Left ventricle myocardium superior (tissue), 1 donor: ENCODE data around the gene HBB. TPM values are rescaled to one million over a fixed set of nuclear protein-coding genes. Genes with fewer than 3 reads are reported as not detected.

Source experiments
- ATAC-seq: fragments of 200-7000 bp; cut with Tn5 transposase; one replicate; pipeline ENCODE4 v1.9.1; 2020; ENCODE audit warnings: mild to moderate bottlenecking, moderate library complexity
- DNase-seq: peaks from one replicate; pipeline ENCODE4 v3.0.0-alpha.2; 2020
- intact Hi-C: fragments of 100-400 bp; cut with micrococcal nuclease; formaldehyde crosslinking; loops from one replicate; pipeline ENCODE4 v1.11.0; 2022
- total RNA-seq: library from RNA; stranded (reverse); fragmentation: NEBNext Ultra II Directional; extraction: Animal tissue kit (Norgen Biotek cat#: 25700); gene quantifications from one replicate; pipeline ENCODE4 v1.2.1, GENCODE V29; 2021
- donor health status: DM: no; HTN: yes; CAD: no; lungs with severe emphysema.

HBB gene
- total RNA-seq, 1 donor from 2014 or later = 61.2 TPM

- ATAC-seq (no peak), DNase-seq (no peak)
- intact Hi-C loops = no loop called here
Measured at GRCh38 chr11:5231111-5231510, 4.2 kb upstream of the HBB start.

DNA sequence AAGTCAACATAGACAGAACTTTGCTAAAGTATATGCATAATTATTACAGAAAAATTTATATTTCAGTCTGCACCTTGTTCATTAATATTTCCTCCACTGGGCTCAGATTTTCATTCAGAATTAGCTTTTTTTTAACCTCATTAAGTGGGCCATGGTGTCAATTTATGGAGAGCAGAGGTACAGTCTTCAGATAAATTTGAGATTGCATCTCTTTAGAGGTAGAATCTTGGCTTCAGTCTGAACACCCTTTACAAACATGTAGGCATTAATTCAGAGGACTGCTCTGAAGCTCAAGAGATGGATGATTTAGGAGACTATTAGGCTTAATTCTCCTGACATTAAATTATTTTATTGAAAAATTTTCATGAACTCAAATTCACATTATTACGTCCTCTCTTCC, 3.4 kb upstream of the HBB start:
- intact Hi-C loops = no loop called here
- ATAC-seq = no peak

DNA sequence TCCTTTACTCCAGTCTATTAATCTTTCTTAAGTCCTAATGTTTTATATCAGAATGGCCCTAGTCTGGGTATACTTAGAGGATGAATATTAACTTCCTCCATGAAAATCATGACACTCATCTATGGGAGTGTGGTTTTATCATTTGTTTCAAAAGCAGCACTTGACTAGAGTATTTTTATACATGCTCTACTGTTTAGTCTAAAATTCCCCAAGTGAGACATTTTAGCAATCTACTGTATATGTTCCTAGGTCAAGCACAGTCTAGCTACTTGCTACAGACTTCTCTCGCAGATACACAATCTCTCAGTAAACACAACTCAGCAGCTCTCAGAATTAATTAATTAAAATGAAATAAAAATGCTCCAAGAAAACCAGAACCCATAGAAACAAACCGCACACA, 2.9 kb upstream of the HBB start:
- DNase-seq (no peak), ATAC-seq (no peak)
- intact Hi-C loops = no loop called here

More for the DNA sequence above, 3.4 kb upstream of the HBB start:
- DNase-seq = no peak

- ATAC-seq = no peak
- DNase-seq = no peak
- intact Hi-C loops = no loop called here
Measured at GRCh38 chr11:5229356-5229755, 2.5 kb upstream of the HBB start.

DNA sequence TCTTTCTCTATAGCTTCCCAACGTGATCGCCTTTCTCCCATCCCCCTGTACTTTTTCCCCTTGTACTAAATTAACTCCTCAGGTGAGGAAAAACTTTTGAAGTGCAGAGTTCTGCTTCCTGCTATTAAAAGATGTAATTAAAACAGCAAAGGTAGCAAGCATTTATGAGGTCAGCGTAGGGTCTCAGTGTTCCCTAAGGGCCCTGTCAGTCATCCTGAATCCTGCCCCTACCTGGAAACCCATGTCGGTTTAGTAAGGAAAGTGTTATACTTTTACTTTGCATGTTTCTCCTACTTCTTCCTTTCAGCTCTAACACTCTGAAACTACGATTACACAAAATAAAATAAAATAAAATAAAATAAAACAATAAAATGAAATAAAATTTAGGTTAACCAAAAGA, 1.3 kb upstream of the HBB start:
- no peak for DNase-seq
- ATAC-seq = no peak

DNA sequence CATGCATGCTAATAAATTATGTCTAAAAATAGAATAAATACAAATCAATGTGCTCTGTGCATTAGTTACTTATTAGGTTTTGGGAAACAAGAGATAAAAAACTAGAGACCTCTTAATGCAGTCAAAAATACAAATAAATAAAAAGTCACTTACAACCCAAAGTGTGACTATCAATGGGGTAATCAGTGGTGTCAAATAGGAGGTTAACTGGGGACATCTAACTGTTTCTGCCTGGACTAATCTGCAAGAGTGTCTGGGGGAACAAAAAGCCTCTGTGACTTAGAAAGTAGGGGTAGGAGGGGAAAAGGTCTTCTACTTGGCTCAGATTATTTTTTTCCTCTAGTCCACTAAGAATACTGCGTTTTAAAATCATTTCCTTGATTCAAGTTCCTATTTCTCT, 810 bp upstream of the HBB start:
- intact Hi-C loops = no loop called here
- DNase-seq (no peak), ATAC-seq (no peak)

More for the DNA sequence above, 1.3 kb upstream of the HBB start:
- intact Hi-C loops = no loop called here

DNA sequence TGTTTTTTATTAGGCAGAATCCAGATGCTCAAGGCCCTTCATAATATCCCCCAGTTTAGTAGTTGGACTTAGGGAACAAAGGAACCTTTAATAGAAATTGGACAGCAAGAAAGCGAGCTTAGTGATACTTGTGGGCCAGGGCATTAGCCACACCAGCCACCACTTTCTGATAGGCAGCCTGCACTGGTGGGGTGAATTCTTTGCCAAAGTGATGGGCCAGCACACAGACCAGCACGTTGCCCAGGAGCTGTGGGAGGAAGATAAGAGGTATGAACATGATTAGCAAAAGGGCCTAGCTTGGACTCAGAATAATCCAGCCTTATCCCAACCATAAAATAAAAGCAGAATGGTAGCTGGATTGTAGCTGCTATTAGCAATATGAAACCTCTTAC, 1.4 kb downstream of the HBB start:
- ATAC-seq (no peak), DNase-seq (no peak)
- intact Hi-C loops = no loop called here

GRCh38 chr11:5224538-5225479, 2.1 kb downstream of the HBB start:
- ATAC-seq (no peak), DNase-seq (no peak)
- intact Hi-C loops = no loop called here

DNA sequence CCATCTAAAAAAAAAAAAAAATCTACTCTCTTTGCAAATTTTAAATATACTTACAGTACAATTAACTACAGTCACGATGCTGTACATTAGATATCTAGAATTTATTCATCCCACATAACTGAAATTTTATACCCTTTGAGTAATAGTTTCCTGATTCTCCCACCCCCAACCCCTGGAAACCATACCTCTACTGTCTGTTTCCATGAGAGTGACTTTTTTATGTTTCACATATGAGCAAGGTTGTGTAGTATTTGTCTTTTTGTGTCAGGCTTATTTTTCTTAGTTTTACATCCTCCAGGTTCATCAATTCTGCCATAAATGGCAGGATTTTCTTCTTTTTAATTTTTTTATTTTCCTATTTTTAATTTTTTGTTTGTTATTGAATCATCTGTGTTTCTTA, 3.2 kb downstream of the HBB start:
- ATAC-seq (no peak), DNase-seq (no peak)
- intact Hi-C loops = no loop called here

GRCh38 chr11:5223146-5223545, 3.7 kb downstream of the HBB start:
- intact Hi-C loops = no loop called here
- ATAC-seq (no peak), DNase-seq (no peak)

DNA sequence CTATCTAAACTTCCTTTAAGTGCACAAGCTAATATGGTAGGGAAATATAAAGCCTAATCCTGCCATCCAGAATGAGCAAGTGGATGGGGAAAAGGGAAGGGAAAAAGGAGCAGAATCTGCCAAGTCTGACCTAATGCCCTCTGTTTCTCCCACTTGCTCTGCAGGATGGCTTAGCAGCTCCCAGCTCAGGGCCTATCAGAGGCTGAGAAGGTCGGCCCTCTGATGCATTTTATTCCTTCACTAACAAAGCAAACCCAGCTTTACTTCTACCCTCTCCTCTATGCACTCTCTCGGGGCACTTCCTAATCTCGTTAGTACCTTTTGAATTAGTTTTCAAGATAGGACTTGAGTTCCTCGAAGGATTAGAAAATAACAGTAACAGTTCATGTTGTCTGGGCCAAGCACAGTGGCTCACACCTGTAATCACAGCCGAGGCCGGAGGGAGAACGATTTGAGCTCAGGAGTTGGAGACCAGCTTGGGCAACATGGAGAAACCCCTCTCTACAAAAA, 16.4 kb downstream of the HBB start:
- ATAC-seq (no peak), DNase-seq (no peak)
- intact Hi-C loops = no loop called here

DNA sequence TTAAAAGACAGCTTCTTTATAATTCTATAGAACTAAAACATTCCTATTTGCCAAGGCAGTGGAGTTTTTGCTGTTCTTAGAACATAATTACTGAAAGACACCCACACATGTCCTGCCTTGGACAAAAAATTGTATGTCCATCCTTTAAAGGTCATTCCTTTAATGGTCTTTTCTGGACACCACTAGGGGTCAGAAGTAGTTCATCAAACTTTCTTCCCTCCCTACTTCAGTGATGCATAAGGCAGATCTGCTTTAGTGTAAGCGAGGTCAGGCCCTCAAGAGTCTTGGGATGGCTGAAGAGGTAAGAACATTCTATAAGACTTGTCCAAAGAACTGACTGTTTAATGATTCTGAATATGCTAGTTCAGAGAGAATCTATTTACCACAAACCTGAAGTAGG, 22.1 kb downstream of the HBB start:
- ATAC-seq = no peak
- no peak for DNase-seq
- intact Hi-C loops = no loop called here

DNA sequence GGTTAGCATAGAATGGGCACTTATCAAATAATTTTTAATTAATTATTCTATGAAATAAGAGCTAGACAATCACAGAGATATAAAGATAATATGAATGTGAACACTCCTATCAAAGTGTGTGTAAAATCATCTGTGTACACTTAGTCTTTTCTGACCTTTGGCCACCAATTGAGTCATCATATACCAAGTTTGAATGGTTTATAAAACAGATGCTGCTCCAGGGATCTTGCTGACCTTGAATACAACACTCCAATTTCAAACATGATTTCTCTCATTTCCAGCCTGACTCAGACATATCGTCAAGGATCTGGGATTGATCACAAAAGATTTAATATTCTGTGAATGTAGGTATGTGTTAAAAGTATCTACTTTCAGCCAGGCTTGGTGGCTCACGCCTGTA, 23.5 kb downstream of the HBB start:
- ATAC-seq = no peak
- no peak for DNase-seq
- intact Hi-C loops = no loop called here

DNA sequence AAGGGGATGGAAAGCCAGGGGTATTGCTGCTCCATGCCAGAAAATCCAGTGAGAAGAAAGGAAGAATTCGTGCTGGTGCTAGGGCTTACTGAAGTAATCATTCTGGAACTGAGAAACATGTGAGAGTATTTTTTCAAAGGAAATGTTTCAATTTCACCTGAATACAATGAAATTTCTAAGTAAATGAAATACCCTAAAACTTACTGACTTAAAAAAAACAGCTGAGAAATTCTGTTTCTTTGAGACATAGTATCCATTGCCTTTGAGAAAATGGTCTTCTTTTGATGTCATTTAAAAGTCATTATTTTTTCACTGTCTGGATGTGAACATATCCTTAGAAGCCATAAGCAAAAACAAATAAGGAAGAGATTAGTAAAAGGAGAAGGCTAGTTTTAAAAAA, 26.3 kb downstream of the HBB start, which contains the start of gene OR51V1:
Gene OR51V1 (minus strand): TSS at position 101 of the 400 bp plus-strand sequence. CDS start 0 bp downstream, at position 101.
- intact Hi-C loops = no loop called here
- ATAC-seq (no peak), DNase-seq (no peak)

- ATAC-seq (no peak), DNase-seq (no peak)
- intact Hi-C loops = no loop called here
Measured at GRCh38 chr11:5198285-5198684, 28.6 kb downstream of the HBB start.

GRCh38 chr11:5197536-5197935, 29.3 kb downstream of the HBB start:
- intact Hi-C loops = no loop called here
- ATAC-seq = no peak
- DNase-seq = no peak

DNA sequence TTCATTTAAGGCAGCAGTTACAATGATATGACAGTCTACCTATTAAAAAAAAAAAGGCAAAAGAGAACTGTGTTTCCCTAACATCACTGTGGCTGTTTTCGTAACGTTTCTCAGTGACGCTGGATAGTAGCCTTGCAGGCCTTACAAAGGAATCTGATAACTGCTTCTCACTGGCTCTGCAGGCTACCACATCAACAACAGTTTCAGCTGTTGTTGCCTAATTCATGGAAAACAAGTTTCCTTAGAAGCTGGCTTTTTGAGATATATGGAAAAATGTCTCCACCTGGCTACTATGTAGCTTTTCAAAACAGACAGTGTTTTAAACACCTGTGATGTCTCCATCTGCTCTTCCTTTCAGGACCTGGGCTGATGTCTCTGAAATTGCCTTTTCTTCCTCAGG, 30.1 kb downstream of the HBB start:
- ATAC-seq (no peak), DNase-seq (no peak)
- intact Hi-C loops = no loop called here

- DNase-seq (no peak), ATAC-seq (no peak)
- intact Hi-C loops = no loop called here
Measured at GRCh38 chr11:5196067-5196466, 30.8 kb downstream of the HBB start.

- no peak for DNase-seq
- ATAC-seq = no peak
- intact Hi-C loops = no loop called here
Measured at GRCh38 chr11:5192738-5193137, 34.1 kb downstream of the HBB start.

- no peak for ATAC-seq
- intact Hi-C loops = no loop called here
- DNase-seq = no peak
Measured at GRCh38 chr11:5188201-5188600, 38.7 kb downstream of the HBB start.
